Mesenchymal stem cell (in vitro differentiated cells and primary cell): ENCODE data around the gene CDK12.

Source experiments
- DNase-seq: peaks from one replicate; pipeline ENCODE4 v3.0.0-alpha.2; 2013
- H2AFZ ChIP-seq: one replicate; pipeline ENCODE4 v1.6.1; 2013; ENCODE audit warnings: low read depth, mild to moderate bottlenecking, control low read depth, inconsistent platforms, low read length, moderate library complexity
- H2AK5ac ChIP-seq: 2 replicates; pipeline ENCODE4 v1.6.1; 2013; ENCODE audit warnings: low read length, moderate library complexity, mild to moderate bottlenecking, inconsistent platforms; ENCODE audit not compliant: severe bottlenecking
- H2BK120ac ChIP-seq: one replicate; pipeline ENCODE4 v1.6.1; 2013; ENCODE audit warnings: low read depth, mild to moderate bottlenecking, inconsistent platforms, low read length, moderate library complexity
- H2BK12ac ChIP-seq, 2 experiments: one replicate each; pipeline ENCODE4 v1.6.1; 2013; ENCODE audit warnings: inconsistent platforms in 2 of 2, low read length in 2 of 2, mild to moderate bottlenecking in 2 of 2, moderate library complexity in 2 of 2, control low read depth in 1 of 2
- H2BK15ac ChIP-seq: one replicate; pipeline ENCODE4 v1.6.1; 2013; ENCODE audit warnings: mild to moderate bottlenecking, low read depth, inconsistent platforms; ENCODE audit not compliant: poor library complexity, severe bottlenecking
- H2BK5ac ChIP-seq: 2 replicates; pipeline ENCODE4 v1.6.1; 2013; ENCODE audit warnings: low read depth, mild to moderate bottlenecking, low read length, control low read depth, inconsistent platforms; ENCODE audit not compliant: poor library complexity, severe bottlenecking
- H3K14ac ChIP-seq, 2 experiments: one replicate each; pipeline ENCODE4 v1.6.1; 2013; ENCODE audit warnings: inconsistent platforms in 2 of 2, low read length in 2 of 2, control low read depth in 1 of 2, mild to moderate bottlenecking in 1 of 2, moderate library complexity in 1 of 2
- H3K18ac ChIP-seq, 2 experiments: one replicate each; pipeline ENCODE4 v1.6.1; 2013; ENCODE audit warnings: inconsistent platforms in 2 of 2, low read length in 2 of 2, control low read depth in 1 of 2, low read depth in 1 of 2, mild to moderate bottlenecking in 1 of 2
- H3K23ac ChIP-seq, 2 experiments: one replicate each; pipeline ENCODE4 v1.6.1; 2013; ENCODE audit warnings: inconsistent platforms in 2 of 2, low read length in 2 of 2, mild to moderate bottlenecking in 2 of 2, moderate library complexity in 2 of 2, control low read depth in 1 of 2
- H3K27ac ChIP-seq: 2 replicates; pipeline ENCODE4 v1.5.1; 2013; ENCODE audit warnings: mild to moderate bottlenecking, moderate library complexity, low read length, control low read depth, inconsistent platforms; ENCODE audit not compliant: poor library complexity, severe bottlenecking
- H3K27me3 ChIP-seq, 2 experiments: 2 replicates each; pipeline versions ENCODE4 v1.6.1 to v1.7.0; 2013; ENCODE audit warnings: low read length in 2 of 2, mild to moderate bottlenecking in 2 of 2, moderate library complexity in 2 of 2, control low read depth in 1 of 2, inconsistent platforms in 1 of 2; ENCODE audit not compliant: control insufficient read depth in 1 of 2, insufficient read depth in 1 of 2
- H3K36me3 ChIP-seq, 2 experiments: 2 replicates each; pipeline versions ENCODE4 v1.6.1 to v1.7.0; 2013; ENCODE audit warnings: low read length in 2 of 2, control low read depth in 1 of 2, inconsistent platforms in 1 of 2, low read depth in 1 of 2, mild to moderate bottlenecking in 1 of 2; ENCODE audit not compliant: insufficient read depth in 2 of 2, control insufficient read depth in 1 of 2
- H3K4ac ChIP-seq, 2 experiments: one replicate each; pipeline ENCODE4 v1.6.1; 2013; ENCODE audit warnings: inconsistent platforms in 2 of 2, low read length in 2 of 2, mild to moderate bottlenecking in 2 of 2, moderate library complexity in 2 of 2, control low read depth in 1 of 2, low read depth in 1 of 2
- H3K4me1 ChIP-seq: 2 replicates; pipeline ENCODE4 v1.6.1; 2013; ENCODE audit warnings: low read depth, low read length, control low read depth; ENCODE audit not compliant: control insufficient read depth, insufficient read depth
- H3K4me2 ChIP-seq: 2 replicates; pipeline ENCODE4 v1.6.1; 2013; ENCODE audit warnings: low read length, mild to moderate bottlenecking, inconsistent platforms; ENCODE audit not compliant: poor library complexity, severe bottlenecking
- H3K4me3 ChIP-seq, 2 experiments: 2 replicates each; pipeline versions ENCODE4 v1.5.1 to v1.7.0; 2013; ENCODE audit warnings: low read length in 2 of 2, mild to moderate bottlenecking in 2 of 2, control low read depth in 1 of 2, low read depth in 1 of 2; ENCODE audit not compliant: insufficient read depth in 1 of 2
- H3K79me1 ChIP-seq: replicated peaks from 2 replicates; pipeline ENCODE4 v1.6.1; 2013; ENCODE audit warnings: mild to moderate bottlenecking, control low read depth, low read length, inconsistent platforms; ENCODE audit not compliant: poor library complexity, severe bottlenecking
- H3K9ac ChIP-seq: 2 replicates; pipeline ENCODE4 v1.7.0; 2013; ENCODE audit warnings: mild to moderate bottlenecking, low read length, moderate library complexity
- H3K9me3 ChIP-seq: 2 replicates; pipeline ENCODE4 v1.7.0; 2013; ENCODE audit warnings: mild to moderate bottlenecking, low read length; ENCODE audit not compliant: control insufficient read depth
- H4K8ac ChIP-seq: one replicate; pipeline ENCODE4 v1.6.1; 2013; ENCODE audit warnings: inconsistent platforms, mild to moderate bottlenecking, low read length, moderate library complexity
- H4K91ac ChIP-seq: one replicate; pipeline ENCODE4 v1.6.1; 2013; ENCODE audit warnings: mild to moderate bottlenecking, low read length, inconsistent platforms
- WGBS: methylation state at CpG from one replicate; pipeline ENCODE4 v1.1.7; 2013; ENCODE audit warnings: mixed read lengths; 5-methylcytosine and 5-hydroxymethylcytosine counted together

The CDK12 gene

GRCh38 chr17:39549747-39550573 lies 88.7 kb downstream of the CDK12 start:
- 81% methylated on average over 6 of the region's 6 CpGs for WGBS
- Histone ChIP-seq H4K8ac (no peak overlapping the region), H3K9ac (no peak overlapping the region), H3K9me3 (no peaks in the 10 kb centered on the region), H2AK5ac (no peak overlapping the region), H3K27ac (no peak overlapping the region), H3K36me3 (peaks cover 32 to 67% of the 10 kb centered on the region in 2 experiments), H2BK120ac (no peak overlapping the region), H2BK15ac (no peak overlapping the region), H2AFZ (no peak overlapping the region), H3K14ac (peak overlapping the region in 1 of 2 experiments; percentile 3), H3K4me3 (no peak overlapping the region), H3K4ac (no peak overlapping the region), H4K91ac (no peak overlapping the region), H3K23ac (no peak overlapping the region), H3K4me2 (no peak overlapping the region), H3K4me1 (peaks cover 6% of the 10 kb centered on the region), H2BK12ac (no peak overlapping the region), H3K18ac (no peak overlapping the region), H2BK5ac (no peak overlapping the region), H3K27me3 (no peaks in the 10 kb centered on the region), H3K79me1 (peaks cover 2% of the 10 kb centered on the region)
- no peak for DNase-seq

- H3K18ac ChIP-seq = no peak overlapping the region
- DNase-seq = no peak
Observed at GRCh38 chr17:39551879-39552278, 90.6 kb downstream of the CDK12 start.

DNA sequence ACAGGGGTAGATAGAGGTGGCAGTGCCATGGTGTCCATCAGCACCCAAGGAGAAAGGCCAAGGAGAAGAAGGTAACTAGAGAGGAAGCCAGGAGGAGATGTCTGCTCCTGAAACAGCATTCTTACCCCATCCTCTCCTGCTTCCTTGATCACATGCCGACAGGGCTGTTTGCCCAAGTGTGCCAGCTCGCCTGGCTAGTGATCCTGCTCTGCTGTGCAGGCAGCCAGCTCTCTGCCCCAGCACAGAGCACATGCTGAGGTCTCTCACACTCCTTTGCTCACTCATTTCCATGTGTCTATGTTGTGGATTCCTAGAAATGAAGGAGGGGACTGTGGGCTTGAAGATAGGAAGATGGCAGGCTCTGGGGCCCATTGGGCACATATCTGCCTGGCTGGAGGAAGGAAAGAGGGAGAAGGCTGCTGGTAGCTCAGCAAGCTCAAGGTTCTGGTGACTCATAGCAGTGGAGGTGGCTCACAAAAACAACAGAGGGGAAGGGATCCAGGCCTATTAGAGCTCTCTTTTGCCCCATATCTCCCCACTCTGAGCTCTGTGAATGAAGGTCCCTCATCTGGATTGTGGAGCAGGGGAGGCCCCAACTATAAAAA lies 92.2 kb downstream of the CDK12 start:
- Histone ChIP-seq H2BK12ac (no peak overlapping the region), H3K79me1 (peaks cover 3% of the 10 kb centered on the region), H3K36me3 (peaks cover 42 to 80% of the 10 kb centered on the region in 2 experiments), H3K27me3 (no peaks in the 10 kb centered on the region), H3K4me1 (peaks cover 6% of the 10 kb centered on the region), H3K14ac (no peak overlapping the region), H4K8ac (no peak overlapping the region), H2BK15ac (no peak overlapping the region), H3K18ac (no peak overlapping the region), H3K23ac (no peak overlapping the region), H2BK120ac (no peak overlapping the region), H2AFZ (no peak overlapping the region), H3K4me2 (no peak overlapping the region), H2BK5ac (no peak overlapping the region), H3K9ac (no peak overlapping the region), H3K4ac (no peak overlapping the region), H2AK5ac (no peak overlapping the region), H3K27ac (no peak overlapping the region), H3K9me3 (no peaks in the 10 kb centered on the region), H4K91ac (no peak overlapping the region), H3K4me3 (peak overlapping the region in 1 of 2 experiments; percentile 25)
- DNase-seq = no peak
- 81% methylated on average over 2 of the region's 2 CpGs for WGBS

More at GRCh38 chr17:39551879-39552278, 90.6 kb downstream of the CDK12 start:
- no peak overlapping the region for H2AK5ac ChIP-seq
- H3K23ac ChIP-seq = no peak overlapping the region
- H3K4me3 ChIP-seq = peak overlapping the region in 1 of 2 experiments; percentile 23
- H3K79me1 ChIP-seq = peaks cover 3% of the 10 kb centered on the region
- H2BK15ac ChIP-seq = no peak overlapping the region
- WGBS = 52% methylated on average over 1 of the region's 1 CpG
- H3K27ac ChIP-seq = no peak overlapping the region
- H4K91ac ChIP-seq = no peak overlapping the region
- no peak overlapping the region for H2BK120ac ChIP-seq
- no peak overlapping the region for H3K4me2 ChIP-seq
- no peak overlapping the region for H3K14ac ChIP-seq
- H3K9me3 ChIP-seq = no peaks in the 10 kb centered on the region
- H3K4ac ChIP-seq = no peak overlapping the region
- H4K8ac ChIP-seq = no peak overlapping the region
- H3K9ac ChIP-seq = no peak overlapping the region
- H3K27me3 ChIP-seq = no peaks in the 10 kb centered on the region
- H2BK5ac ChIP-seq = no peak overlapping the region
- H2BK12ac ChIP-seq = no peak overlapping the region
- H3K36me3 ChIP-seq = peaks cover 46 to 76% of the 10 kb centered on the region in 2 experiments
- peaks cover 6% of the 10 kb centered on the region for H3K4me1 ChIP-seq
- no peak overlapping the region for H2AFZ ChIP-seq

DNA sequence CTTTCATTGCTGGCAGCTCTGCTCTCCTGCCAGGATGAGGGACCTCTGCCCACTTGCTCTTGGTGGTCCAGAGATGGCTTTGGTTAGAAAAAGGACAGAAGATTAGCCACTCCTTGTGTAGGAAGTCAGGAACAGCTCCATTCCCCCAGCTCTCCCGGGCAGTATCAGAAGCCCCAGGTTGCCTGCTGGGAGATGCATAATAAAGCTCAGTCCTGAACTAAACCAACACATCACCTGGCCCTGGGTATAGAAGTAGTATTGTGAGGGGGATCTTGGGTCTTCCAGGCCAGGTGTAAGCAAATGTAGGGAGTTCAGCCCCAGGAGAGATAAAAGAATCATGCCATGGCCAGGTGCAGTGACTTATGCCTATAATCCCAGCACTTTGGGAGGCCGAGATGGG lies 94.1 kb downstream of the CDK12 start:
- DNase-seq = no peak
- Histone ChIP-seq H2BK5ac (no peak overlapping the region), H3K27ac (no peak overlapping the region), H2AFZ (no peak overlapping the region), H2BK15ac (no peak overlapping the region), H3K4me3 (no peak overlapping the region), H3K4me1 (peaks cover 6% of the 10 kb centered on the region), H2AK5ac (no peak overlapping the region), H3K79me1 (peaks cover 2% of the 10 kb centered on the region), H3K27me3 (no peaks in the 10 kb centered on the region), H3K14ac (no peak overlapping the region), H3K4me2 (no peak overlapping the region), H2BK12ac (no peak overlapping the region), H3K9ac (no peak overlapping the region), H4K8ac (no peak overlapping the region), H3K18ac (no peak overlapping the region), H3K23ac (no peak overlapping the region), H4K91ac (no peak overlapping the region), H3K4ac (no peak overlapping the region), H2BK120ac (no peak overlapping the region), H3K9me3 (no peaks in the 10 kb centered on the region), H3K36me3 (peaks cover 29 to 79% of the 10 kb centered on the region in 2 experiments)
- WGBS = 60% methylated on average over 2 of the region's 2 CpGs
